Esophagus squamous epithelium (tissue), 4 donors: ENCODE measurements around the gene CASS4.

Source experiments
- CTCF ChIP-seq, 6 experiments: fragments of 450-650 bp in 4 of 6; fragments of 200-600 bp in 2 of 6; sonication (generic) in 2 of 6; IDR thresholded peaks; one replicate each; pipeline ENCODE4 v1.5.1; 2016 to 2019; ENCODE audit warnings: antibody characterized with exemption in 6 of 6, mild to moderate bottlenecking in 4 of 6, moderate library complexity in 4 of 6
- POLR2A ChIP-seq, 4 donors: fragments of 450-650 bp; IDR thresholded peaks; one replicate each; pipeline ENCODE4 v1.6.1; 2017; ENCODE audit warnings: antibody characterized with exemption in 4 of 4, mild to moderate bottlenecking in 4 of 4, moderate library complexity in 3 of 4

- TF ChIP-seq CTCF (IDR thresholded peaks at IDR 0.05), result no peak
- no peak for TF ChIP-seq POLR2A (IDR thresholded peaks at IDR 0.05)
Measured at GRCh38 chr20:56420028-56420427, 8.0 kb downstream of the CASS4 start.
